ENCODE results near the gene RTL3.
"Not testable (repeated sequence)": the region's sequence is repeated elsewhere in the genome, so short reads cannot be mapped to it uniquely, and the experiment has no call there.

The RTL3 gene, protein sequence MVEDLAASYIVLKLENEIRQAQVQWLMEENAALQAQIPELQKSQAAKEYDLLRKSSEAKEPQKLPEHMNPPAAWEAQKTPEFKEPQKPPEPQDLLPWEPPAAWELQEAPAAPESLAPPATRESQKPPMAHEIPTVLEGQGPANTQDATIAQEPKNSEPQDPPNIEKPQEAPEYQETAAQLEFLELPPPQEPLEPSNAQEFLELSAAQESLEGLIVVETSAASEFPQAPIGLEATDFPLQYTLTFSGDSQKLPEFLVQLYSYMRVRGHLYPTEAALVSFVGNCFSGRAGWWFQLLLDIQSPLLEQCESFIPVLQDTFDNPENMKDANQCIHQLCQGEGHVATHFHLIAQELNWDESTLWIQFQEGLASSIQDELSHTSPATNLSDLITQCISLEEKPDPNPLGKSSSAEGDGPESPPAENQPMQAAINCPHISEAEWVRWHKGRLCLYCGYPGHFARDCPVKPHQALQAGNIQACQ

DNA sequence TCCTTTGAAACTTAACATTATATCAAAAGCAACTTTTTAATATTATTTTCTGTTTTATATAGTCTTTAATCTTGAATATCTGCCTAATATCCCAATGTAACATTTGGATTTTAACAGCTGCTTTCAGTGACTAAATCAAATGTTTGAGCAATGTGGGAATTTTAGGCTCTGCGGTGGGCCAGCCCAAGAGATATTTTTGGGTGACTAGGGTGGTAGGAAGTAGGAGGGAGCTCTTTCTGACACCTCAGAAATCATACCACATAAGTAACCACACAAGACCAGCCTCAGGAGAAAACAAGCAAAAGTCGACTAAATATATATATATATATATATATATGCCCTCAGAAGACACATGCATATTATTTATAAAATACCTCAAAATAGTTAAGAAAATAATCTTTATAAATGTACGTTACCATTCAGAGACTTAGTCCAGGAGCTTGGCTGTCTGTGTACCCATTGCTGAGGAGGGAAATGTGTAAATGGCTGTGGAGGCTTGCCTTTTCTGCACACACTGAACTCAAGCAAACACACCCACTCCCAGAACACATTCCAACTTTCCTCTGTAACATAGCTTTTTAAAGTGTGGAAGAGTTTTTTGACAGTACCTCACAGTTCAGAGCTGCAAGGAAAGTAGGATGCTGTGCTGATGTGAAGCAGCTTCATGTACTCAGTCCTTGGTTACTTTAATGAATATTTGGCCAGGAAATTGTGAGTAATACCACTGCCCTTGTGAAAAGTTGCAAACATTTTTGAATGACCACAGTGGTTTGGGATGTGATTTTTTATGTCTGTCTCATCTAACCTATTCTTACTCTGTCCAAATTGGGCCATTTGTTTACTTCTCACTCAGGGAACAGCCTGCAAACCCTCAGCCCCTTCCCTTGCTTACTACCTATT is at the start of gene RTL3:
TSS of gene RTL3 (minus strand) at position 484 of the 900 bp plus-strand sequence. CDS start 908 bp downstream, outside the sequence.
- in situ Hi-C loops (cut with HindIII; ENCODE audit: low sequenced_read_pairs), result no loop called here

DNA sequence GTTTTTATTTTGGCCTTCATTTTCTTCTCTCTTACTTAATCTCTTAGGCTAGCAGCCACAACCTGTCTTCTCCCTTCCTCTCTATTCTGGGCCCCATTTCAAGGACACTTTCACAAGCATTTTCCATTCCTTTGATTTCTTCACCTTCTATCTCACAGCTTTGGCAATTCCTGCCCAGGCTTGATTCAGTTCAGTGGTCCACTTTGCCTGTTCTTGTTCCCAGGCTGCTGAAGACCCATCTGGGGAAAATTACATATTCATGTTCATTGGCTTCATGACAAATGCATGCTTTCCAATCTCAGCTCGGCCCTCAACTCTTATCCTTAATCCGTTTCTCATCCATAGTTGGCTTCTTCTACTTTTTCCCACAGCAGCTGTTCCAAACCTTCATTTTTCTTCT is 49.7 kb upstream of the RTL3 start:
- in situ Hi-C loops (cut with HindIII; ENCODE audit: low sequenced_read_pairs), result no loop called here

DNA sequence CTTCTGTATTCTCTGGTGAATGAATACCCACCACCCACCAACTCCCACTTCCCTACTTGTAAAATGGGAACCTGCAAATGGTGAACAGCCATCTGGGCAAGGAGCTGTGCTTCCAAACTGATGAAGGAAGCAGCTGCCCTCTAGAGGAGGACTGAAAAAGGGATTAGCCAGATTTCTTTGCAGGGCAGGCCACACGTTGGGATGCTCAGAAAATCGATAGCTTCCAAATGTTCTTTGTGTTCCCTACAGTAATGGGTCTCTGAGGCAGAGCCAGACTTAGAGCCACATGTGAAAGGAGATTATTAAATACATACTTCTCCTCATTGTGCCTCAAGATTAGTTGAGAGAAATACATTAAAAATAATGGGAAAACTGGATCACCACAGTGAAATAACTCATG is 49.1 kb upstream of the RTL3 start:
- in situ Hi-C loops (cut with HindIII; ENCODE audit: low sequenced_read_pairs), result no loop called here

DNA sequence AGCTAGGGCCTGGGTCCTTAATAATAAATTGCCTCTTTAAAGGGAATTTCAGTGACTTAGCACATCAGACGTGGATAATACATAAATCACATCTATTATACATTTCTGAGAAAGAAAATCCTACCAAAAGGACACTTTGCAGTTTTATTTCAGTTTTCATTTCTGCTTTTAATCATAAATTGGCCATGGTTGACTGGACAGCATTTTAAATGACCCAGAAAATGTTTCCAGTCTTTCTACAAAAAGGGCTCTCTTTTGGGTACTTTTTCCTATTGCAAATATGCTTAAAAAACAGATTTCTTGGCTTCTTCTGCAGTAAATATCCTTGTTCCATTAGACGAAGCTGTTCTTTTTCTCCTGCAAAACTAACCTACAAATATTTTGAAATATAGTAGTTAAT is 46.9 kb upstream of the RTL3 start:
- in situ Hi-C loops (cut with HindIII; ENCODE audit: low sequenced_read_pairs), result no loop called here

DNA sequence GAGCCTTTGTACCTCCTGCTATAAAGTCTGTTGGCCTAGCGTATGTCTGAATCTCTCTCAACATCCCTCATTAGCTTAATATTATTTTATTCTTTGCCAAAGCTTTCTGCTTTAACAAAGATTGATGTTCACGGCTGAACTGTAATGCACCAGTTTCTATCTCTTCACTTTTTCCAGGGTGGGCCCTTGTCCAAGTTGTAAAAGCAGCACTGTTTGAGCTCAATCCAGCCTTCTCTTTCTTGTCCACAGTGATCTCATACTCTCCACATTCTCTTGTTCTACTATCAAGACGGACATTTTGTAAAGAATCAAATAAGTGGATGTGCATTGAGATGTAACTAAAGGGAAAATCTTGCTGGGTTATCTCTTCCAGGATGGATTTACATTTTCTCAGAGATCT is 34.4 kb upstream of the RTL3 start:
- in situ Hi-C loops (cut with HindIII; ENCODE audit: low sequenced_read_pairs), result no loop called here

DNA sequence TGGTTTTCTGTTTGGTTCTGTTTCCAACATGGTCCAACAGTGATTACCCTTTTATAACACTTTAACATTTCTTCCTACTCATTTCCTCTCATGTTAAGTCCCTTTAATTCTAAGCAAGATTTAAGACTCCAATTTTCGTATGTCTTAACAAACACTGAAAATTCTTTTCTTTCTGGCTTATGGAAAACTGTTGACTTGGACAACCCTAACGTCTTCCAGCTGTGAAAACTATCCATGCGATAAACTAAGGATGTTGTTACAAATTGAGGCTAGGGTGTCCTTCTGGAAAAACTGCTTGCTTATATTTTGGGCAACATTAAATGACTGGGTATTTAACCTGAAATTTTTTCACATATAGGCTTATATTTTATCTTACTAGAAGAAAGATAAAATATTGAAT is 33.9 kb upstream of the RTL3 start:
- in situ Hi-C loops (cut with HindIII; ENCODE audit: low sequenced_read_pairs), result no loop called here

DNA sequence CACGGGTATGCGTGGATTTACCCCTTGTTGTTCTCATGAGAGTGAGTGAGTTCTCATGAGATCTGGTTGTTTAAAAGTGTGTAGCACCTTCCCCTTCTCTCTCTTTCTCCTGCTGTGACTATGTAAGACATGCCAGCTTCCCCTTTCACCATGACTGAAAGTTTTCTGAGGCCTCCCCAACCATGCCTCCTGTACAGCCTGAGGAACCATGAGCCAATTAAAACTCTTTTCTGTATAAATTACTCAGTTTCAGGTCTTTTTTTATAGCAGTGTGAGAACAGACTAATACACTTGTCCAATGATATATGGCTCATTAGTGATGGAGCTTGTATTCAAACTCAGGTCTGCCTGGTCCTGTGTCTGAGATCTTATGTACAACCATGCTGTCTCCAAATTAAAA is 28.5 kb upstream of the RTL3 start:
- in situ Hi-C loops (cut with HindIII; ENCODE audit: low sequenced_read_pairs), result no loop called here

DNA sequence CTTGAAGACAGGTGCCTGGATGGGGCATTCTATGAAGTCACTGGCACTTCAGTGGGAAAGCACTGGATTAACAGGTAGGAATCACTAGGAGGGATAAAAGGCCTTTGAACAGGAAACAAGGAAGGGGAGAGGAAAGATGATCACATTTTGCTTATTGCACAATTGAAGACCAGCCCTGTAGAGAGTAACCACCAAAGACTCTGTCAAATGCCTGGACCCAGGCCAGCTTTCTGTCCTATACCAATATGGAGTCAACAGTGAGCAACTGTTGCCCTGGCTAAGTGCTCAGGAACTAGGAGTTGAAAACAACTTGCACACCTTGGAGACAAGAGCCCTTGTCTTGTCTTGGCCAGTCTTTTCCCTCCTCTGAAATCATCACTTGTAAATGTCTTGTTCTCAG is 14.1 kb upstream of the RTL3 start:
- in situ Hi-C loops (cut with HindIII; ENCODE audit: low sequenced_read_pairs), result no loop called here

DNA sequence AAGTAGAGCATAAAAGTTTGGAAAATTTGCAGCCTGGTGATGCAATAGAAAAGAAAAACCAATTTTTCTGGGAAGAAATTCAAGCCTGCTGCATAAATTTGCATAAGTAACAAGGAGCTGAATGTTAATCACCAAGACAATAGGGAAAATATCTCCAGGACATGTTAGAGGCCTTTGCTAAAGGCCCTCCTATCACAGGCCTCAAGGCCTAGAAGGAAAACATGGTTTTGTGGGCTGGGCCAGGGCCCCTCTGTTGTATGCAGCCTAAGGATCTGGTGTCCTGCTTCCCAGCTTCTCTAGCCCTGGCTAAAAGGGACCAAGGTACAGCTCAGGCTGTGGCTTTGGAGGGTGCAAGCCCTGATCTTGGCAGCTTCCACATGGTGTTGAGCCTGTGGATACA is 6.2 kb upstream of the RTL3 start:
- in situ Hi-C loops (cut with HindIII; ENCODE audit: low sequenced_read_pairs), result no loop called here

DNA sequence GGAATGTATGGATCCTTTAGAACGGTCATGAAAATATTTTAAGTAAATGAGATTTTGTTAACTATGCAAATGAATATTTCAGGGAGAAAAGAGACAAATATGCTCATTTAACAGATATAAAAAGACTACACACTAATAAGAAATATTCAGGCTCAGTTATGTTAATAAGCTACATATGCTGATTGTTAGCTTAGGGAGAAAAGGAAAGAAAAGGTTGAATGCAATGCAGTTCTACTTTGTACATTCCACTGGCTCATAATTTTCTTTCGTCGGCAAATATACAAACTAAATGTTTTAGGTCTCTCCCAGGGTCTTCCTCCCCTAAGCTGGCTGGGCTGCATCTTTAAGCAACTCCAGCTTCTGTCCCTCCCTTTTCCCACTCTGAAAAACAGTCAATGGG is 2.7 kb upstream of the RTL3 start:
- in situ Hi-C loops (cut with HindIII; ENCODE audit: low sequenced_read_pairs), result no loop called here

DNA sequence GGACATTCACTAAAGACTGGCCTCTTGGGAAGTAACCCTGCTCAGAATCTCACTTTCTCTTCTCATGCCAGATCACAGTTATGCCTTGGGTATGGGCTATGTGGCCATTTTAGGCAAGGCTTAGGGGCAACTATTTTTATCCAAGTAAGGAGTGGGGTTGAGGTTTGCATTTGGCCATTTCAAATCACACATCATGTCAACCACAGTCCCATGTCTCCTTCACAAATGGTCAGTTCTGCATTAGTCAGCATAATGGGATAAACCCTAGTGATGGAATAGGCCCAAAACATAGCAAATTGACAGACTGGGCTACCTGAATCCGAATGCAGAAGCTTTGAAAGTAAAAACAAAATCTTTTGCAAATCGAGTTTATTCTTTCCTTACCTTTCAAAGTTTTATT is 827 bp upstream of the RTL3 start:
- in situ Hi-C loops (cut with HindIII; ENCODE audit: low sequenced_read_pairs), result no loop called here

DNA sequence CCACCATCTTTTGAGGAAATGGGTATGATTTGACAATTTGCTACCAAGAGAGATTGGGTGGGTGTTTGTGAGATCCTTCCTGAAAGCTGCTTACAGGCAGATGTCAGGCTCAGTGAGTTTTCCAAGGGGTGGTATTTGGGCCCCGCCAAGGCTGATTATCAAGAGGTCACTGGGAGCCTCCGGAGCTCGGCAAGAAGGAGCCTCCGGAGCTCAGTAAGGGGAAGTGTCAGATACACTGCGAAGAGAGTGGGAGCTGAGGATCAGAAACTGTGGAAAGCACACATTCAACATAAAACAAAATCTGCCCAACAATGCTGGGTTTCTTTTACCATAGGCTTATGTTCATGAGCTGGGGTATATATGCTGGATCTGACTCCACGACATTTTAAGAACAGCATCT is 714 bp downstream of the RTL3 start:
- in situ Hi-C loops (cut with HindIII; ENCODE audit: low sequenced_read_pairs), result no loop called here

DNA sequence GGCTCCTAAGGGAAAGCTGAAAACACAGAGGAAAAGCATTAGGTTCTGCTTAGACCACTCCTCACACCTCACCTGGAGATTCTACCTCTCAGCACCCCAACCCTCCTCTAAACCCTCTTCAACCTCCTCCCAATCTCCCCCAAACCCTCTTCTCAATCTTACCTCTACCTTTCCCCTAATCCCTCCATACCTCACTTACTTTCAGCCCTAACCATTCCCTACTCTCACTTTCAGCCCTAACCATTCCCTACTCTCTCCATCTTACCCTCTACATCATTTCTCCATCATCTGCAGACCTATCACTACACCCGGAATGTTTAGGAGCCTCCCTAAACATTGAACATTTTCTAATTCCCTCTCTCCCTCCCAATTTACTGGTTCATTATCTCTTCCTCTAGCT is 3.5 kb downstream of the RTL3 start:
- in situ Hi-C loops (cut with HindIII; ENCODE audit: low sequenced_read_pairs), result no loop called here

DNA sequence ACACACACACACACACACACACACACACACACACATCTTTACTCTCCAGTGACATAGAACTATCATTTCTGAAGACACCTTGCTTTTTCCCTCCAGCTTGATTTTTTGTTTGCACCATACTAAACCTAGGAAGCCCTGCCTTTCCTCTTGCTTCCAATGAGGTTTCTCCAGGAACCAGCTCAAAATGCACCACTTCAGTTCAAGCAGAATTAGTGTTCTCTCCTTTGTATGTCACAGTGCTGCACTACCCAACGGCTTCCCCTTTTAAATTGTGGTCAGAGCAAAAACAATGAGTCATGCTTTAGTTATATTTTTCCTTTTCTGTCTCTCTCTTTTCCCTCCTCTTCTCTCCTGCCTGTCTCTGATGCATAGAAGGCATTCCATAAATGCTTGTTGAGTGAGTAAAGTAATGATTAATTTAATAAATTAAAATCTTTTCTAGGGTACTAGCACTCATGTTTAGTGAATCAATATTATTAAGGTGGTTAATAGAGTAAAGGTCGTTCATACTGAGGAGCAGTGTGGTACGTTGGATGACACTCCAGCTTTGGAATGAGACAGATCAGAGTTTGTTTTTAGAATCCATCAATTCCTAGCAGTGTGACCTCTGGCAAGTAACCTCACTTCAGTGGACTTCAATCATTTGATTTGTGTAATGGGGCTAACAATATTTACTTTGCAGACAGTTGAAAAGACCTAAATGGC is 5.9 kb downstream of the RTL3 start:
- in situ Hi-C loops (cut with HindIII; ENCODE audit: low sequenced_read_pairs), result no loop called here

DNA sequence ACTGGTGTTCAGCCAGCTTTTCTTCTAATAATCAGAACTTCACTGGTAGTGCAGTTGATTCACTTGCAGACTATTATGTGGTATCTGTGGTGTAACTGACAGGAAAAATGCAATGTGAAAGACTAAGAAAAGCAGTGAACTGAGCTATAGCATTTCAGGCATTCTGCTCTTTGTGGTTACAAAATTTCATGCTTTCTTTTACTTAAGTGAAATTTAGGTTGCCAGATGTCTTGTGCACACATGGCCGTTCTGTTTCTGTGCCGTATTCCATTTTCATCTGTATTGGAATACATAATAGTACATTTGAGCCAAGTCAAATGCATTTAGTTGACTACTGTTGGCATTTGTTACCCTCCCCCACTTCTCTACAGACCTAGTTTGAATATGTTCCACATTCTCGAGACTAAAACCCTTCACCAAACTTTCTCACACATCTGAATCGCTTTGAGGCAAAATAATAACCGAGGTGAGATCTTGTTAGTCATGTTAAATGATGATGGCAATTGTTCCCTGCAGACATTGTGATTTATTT is 8.2 kb downstream of the RTL3 start:
- in situ Hi-C loops (cut with HindIII; ENCODE audit: low sequenced_read_pairs), result no loop called here

DNA sequence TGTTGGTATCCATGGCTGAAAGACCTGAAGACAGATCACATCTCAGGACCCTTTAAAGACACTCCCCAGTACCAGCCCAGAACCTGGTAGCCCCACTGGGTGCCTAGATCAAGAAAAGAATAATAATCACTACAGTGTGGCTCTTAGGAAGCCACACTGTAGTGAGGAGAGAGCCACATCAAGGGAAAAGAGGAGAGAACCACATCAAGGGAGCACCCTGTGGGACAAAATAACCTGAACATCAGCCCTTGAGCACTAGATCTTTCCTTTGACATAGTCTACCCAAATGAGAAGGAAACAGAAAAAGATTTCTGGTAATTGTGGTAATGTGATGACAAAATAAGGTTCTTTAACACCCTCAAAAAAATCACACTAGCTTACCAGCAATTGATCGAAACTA is 15.3 kb downstream of the RTL3 start:
- in situ Hi-C loops (cut with HindIII; ENCODE audit: low sequenced_read_pairs), result no loop called here

DNA sequence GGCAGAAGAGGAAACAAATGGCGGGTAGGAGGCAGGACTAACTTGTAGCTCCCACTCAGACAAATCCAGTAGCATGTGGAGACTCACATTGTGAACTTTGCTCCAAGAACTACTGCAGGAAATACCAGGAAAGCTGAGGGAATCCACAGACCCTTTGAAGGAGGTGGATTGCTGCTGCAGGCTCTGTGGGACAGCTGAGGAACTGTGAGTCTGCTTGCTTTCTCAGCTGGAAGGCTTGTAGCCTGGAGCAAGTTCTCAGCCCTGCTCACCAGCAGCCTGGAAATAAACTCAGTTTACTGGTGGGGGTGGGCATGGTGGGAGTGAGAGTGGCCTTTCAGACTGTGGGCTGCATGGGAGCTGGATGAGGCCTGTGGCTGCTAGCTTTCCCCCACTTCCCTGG is 16.0 kb downstream of the RTL3 start:
- in situ Hi-C loops (cut with HindIII; ENCODE audit: low sequenced_read_pairs), result no loop called here

DNA sequence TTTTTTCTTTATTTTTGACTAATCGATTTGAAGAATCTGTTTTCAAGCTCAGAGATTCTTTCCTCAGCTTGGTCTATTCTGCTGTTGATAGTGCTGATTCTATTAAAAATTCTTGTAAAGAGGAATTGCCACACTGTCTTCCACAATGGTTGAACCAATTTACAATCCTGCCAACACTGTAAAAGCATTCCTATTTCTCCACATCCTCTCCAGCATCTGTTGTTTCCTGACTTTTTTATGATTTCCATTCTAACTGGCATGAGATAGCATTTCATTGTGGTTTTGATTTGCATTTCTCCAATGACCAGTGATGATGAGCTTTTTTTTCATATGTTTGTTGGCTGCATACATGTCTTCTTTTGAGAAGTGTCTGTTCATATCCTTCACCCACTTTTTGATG is 23.0 kb downstream of the RTL3 start:
- in situ Hi-C loops (cut with HindIII; ENCODE audit: low sequenced_read_pairs), result not testable (repeated sequence)

DNA sequence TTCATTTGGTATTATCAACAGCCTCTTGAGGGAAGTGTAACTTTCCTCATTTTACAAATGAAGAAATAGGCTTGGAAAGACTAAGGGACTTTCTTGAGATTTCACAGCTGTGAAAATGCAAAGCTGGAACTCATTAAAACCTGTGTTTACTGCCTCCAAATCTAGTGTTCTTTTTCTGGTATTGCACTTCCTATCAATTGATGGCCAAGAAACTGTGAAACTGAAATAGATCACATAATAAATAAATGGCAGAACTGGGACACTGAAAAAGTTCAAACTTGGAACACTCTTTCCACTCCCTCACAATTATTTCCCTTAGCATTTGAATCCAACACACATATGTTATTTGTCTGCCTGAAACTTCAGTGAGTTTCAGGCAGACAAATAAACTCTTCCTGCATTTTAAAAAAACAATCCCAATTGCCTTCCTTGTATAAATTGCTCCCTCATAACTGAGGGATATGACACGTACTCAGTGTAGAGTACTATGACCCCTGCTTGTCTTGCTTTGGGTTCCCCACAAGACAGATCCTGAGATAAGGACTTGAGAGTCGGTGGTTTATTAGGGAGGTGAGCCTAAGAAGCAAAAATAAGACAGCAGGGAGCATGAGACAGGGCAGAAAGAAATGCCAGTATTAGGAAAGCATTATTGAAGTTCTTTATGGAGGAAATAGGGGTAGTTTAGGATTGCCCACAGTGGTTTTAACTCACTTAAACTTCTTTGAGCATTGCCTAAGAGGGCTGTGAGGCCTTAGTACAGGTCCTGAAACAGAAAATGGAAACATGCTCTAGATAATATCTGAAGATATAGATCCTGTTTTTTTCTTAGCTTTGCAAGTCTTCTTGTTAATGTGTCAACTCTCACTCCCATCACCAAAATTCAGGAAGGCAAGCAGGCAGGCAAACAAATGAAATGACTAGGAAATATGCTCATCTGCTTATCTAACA is 33.9 kb downstream of the RTL3 start:
- in situ Hi-C loops (cut with HindIII; ENCODE audit: low sequenced_read_pairs), result no loop called here

DNA sequence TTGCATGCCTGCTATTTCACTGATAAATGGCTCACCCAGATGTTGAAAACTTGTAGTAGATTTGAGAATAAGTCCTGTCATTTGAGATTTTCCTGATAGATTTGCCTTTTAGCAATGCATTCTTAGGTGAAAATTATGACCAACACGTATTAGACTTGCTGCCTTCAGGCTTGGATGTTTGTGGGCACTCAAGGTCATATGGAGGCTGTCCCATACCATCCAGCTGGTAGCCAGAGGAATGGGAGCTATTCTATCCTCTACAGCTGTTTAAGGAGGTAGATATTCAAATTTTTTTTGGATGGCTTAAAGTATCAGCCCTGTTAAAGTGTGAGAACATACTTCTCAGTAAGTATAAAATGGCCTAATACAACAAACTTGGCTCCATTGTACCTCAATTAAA is 34.7 kb downstream of the RTL3 start:
- in situ Hi-C loops (cut with HindIII; ENCODE audit: low sequenced_read_pairs), result no loop called here

All from DLD1 (cell line).